ENCODE measurements around the gene RASEF.

Gene RASEF

DNA sequence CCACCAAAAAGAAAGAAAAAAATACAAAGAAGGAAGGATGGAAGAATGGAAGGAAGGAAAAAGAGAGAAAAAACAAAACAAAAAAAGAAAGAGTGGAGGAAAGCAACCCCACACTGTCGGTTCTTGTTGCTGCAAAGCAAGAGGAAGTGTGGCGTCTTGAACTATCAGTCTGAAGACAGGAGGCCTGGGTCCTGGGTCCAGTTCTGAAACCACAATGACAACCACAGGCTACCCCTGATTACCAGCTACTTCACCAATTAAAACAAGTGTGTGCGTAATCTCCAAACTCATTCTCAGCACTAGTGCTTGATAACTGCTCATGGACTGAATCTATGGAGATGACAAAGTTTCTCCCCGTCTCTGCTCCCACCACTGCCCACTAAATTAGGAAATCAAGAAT, 93.7 kb downstream of the RASEF start:
- Histone ChIP-seq H3K4me2 (ENCODE audit: low read length) (no peak overlapping the region), H3K36me3 (ENCODE audit: control insufficient read depth, low read length) (no peaks in the 10 kb centered on the region), H3K27ac (ENCODE audit: low read depth, low read length) (no peak overlapping the region), H3K79me2 (ENCODE audit: control insufficient read depth, low read length) (no peaks in the 10 kb centered on the region), H3K9me3 (ENCODE audit: control insufficient read depth, insufficient read depth, low read length) (no peaks in the 10 kb centered on the region), H4K20me1 (ENCODE audit: control insufficient read depth, insufficient read depth, low read depth, low read length) (no peaks in the 10 kb centered on the region), H3K4me3 (ENCODE audit: low read length) (no peak overlapping the region), H3K27me3 (ENCODE audit: control insufficient read depth, low read length) (no peaks in the 10 kb centered on the region), H3F3A (ENCODE audit: control insufficient read depth, insufficient read depth) (no peaks in the 10 kb centered on the region), H3K9me2 (replicated peaks; ENCODE audit: control insufficient read depth, low read length) (no peaks in the 10 kb centered on the region), H3K4me1 (ENCODE audit: control insufficient read depth, low read length) (no peaks in the 10 kb centered on the region)
- TF ChIP-seq EZH2phosphoT487 (IDR thresholded peaks at IDR 0.05; ENCODE audit: borderline replicate concordance, low read length) (no peak), CTCF (IDR thresholded peaks at IDR 0.05; ENCODE audit: low read depth, low read length, poor library complexity, severe bottlenecking) (no peak)

GRCh38 chr9:82968816-82969215, 94.1 kb downstream of the RASEF start:
- Histone ChIP-seq H3K79me2 (ENCODE audit: control insufficient read depth, low read length) (no peaks in the 10 kb centered on the region), H3K9me3 (ENCODE audit: control insufficient read depth, insufficient read depth, low read length) (no peaks in the 10 kb centered on the region), H3K27ac (ENCODE audit: low read depth, low read length) (no peak overlapping the region), H4K20me1 (ENCODE audit: control insufficient read depth, insufficient read depth, low read depth, low read length) (no peaks in the 10 kb centered on the region), H3K4me2 (ENCODE audit: low read length) (no peak overlapping the region), H3K4me1 (ENCODE audit: control insufficient read depth, low read length) (no peaks in the 10 kb centered on the region), H3K27me3 (ENCODE audit: control insufficient read depth, low read length) (no peaks in the 10 kb centered on the region), H3F3A (ENCODE audit: control insufficient read depth, insufficient read depth) (no peaks in the 10 kb centered on the region), H3K9me2 (replicated peaks; ENCODE audit: control insufficient read depth, low read length) (no peaks in the 10 kb centered on the region), H3K36me3 (ENCODE audit: control insufficient read depth, low read length) (no peaks in the 10 kb centered on the region), H3K4me3 (ENCODE audit: low read length) (no peak overlapping the region)
- TF ChIP-seq CTCF (IDR thresholded peaks at IDR 0.05; ENCODE audit: low read depth, low read length, poor library complexity, severe bottlenecking) (no peak), EZH2phosphoT487 (IDR thresholded peaks at IDR 0.05; ENCODE audit: borderline replicate concordance, low read length) (no peak)

DNA sequence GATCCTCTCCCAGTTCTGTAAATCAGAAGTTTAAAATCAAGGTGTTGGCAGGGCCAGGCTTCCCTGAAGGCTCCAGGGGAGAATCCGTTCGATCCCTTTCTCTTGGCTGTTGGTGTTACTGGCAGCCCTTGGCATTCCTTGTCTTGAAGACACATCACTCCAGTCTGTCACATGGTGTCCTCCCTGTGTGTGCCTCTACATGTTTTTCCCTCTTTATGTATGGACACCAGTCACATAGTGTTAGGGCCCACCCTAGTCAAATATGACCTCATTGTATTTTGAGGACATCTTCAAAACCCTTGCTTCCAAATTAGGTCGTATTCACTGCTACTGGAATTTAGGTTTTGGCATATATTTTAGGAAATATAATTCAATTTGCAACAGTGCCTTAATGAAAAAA, 94.6 kb downstream of the RASEF start:
- Histone ChIP-seq H3K9me3 (ENCODE audit: control insufficient read depth, insufficient read depth, low read length) (no peaks in the 10 kb centered on the region), H3K36me3 (ENCODE audit: control insufficient read depth, low read length) (no peaks in the 10 kb centered on the region), H3K79me2 (ENCODE audit: control insufficient read depth, low read length) (no peaks in the 10 kb centered on the region), H3F3A (ENCODE audit: control insufficient read depth, insufficient read depth) (no peaks in the 10 kb centered on the region), H3K4me2 (ENCODE audit: low read length) (no peak overlapping the region), H3K9me2 (replicated peaks; ENCODE audit: control insufficient read depth, low read length) (no peaks in the 10 kb centered on the region), H3K4me3 (ENCODE audit: low read length) (no peak overlapping the region), H3K4me1 (ENCODE audit: control insufficient read depth, low read length) (no peaks in the 10 kb centered on the region), H3K27ac (ENCODE audit: low read depth, low read length) (no peak overlapping the region), H4K20me1 (ENCODE audit: control insufficient read depth, insufficient read depth, low read depth, low read length) (no peaks in the 10 kb centered on the region), H3K27me3 (ENCODE audit: control insufficient read depth, low read length) (no peaks in the 10 kb centered on the region)
- TF ChIP-seq EZH2phosphoT487 (IDR thresholded peaks at IDR 0.05; ENCODE audit: borderline replicate concordance, low read length), result no peak
- TF ChIP-seq CTCF (IDR thresholded peaks at IDR 0.05; ENCODE audit: low read depth, low read length, poor library complexity, severe bottlenecking), result no peak

Data from DOHH2 (cell line).